DND-41 (cell line): ENCODE results near the gene TBPL2.
"Not testable (repeated sequence)": the region's sequence is repeated elsewhere in the genome, so short reads cannot be mapped to it uniquely, and the experiment has no call there.

Experiments used
- ATAC-seq: fragments of 200-7000 bp; cut with Tn5 transposase; 3 replicates; pipeline ENCODE4 v1.9.1; 2021; ENCODE audit warnings: low read depth; ENCODE audit not compliant: insufficient read depth
- DNase-seq: peaks from one replicate; pipeline ENCODE4 v3.0.0-alpha.2; 2020
- H2AFZ ChIP-seq: 2 replicates; pipeline ENCODE4 v1.6.0; 2012; ENCODE audit warnings: low read depth, low read length
- H3K27ac ChIP-seq: 2 replicates; pipeline ENCODE4 v1.5.1; 2012; ENCODE audit warnings: low read length, inconsistent platforms
- H3K27me3 ChIP-seq: fragments of 200-600 bp; sonication (generic); 2 replicates; pipeline ENCODE4 v1.6.0; 2012; ENCODE audit warnings: low read length, mild to moderate bottlenecking, inconsistent platforms; ENCODE audit not compliant: insufficient read depth, poor library complexity
- H3K36me3 ChIP-seq: 2 replicates; pipeline ENCODE4 v1.5.1; 2012; ENCODE audit warnings: low read length, inconsistent platforms; ENCODE audit not compliant: insufficient read depth
- H3K4me1 ChIP-seq: 2 replicates; pipeline ENCODE4 v1.5.1; 2012; ENCODE audit warnings: mild to moderate bottlenecking, low read length; ENCODE audit not compliant: insufficient read depth
- H3K4me2 ChIP-seq: 2 replicates; pipeline ENCODE4 v1.6.0; 2012; ENCODE audit warnings: mild to moderate bottlenecking, moderate library complexity, low read length, inconsistent platforms; ENCODE audit not compliant: insufficient read depth
- H3K4me3 ChIP-seq, 2 experiments: fragments of 200-600 bp in 1 of 2; shearing (Covaris generic) in 1 of 2; 2 replicates each; pipeline ENCODE4 v1.5.1; 2012 to 2016; ENCODE audit warnings: inconsistent platforms in 2 of 2, low read length in 2 of 2, mild to moderate bottlenecking in 2 of 2, low read depth in 1 of 2, moderate library complexity in 1 of 2
- H3K79me2 ChIP-seq: 2 replicates; pipeline ENCODE4 v1.6.0; 2012; ENCODE audit warnings: low read length, inconsistent platforms; ENCODE audit not compliant: insufficient read depth
- H3K9ac ChIP-seq: 2 replicates; pipeline ENCODE4 v1.6.0; 2012; ENCODE audit warnings: low read depth, mild to moderate bottlenecking, inconsistent platforms, low read length, moderate library complexity
- H3K9me3 ChIP-seq: 2 replicates; pipeline ENCODE4 v1.5.1; 2012; ENCODE audit warnings: low read length, moderate library complexity, mild to moderate bottlenecking, inconsistent platforms; ENCODE audit not compliant: insufficient read depth, severe bottlenecking
- H4K20me1 ChIP-seq: 2 replicates; pipeline ENCODE4 v1.6.0; 2012; ENCODE audit warnings: low read length; ENCODE audit not compliant: insufficient read depth
- CTCF ChIP-seq: IDR thresholded peaks from 2 replicates; pipeline ENCODE4 v1.5.1; 2012; ENCODE audit warnings: borderline replicate concordance, low read length, moderate library complexity, mild to moderate bottlenecking; ENCODE audit not compliant: poor library complexity, severe bottlenecking; ENCODE audit errors: extremely low read depth
- EZH2 ChIP-seq: IDR thresholded peaks from 3 replicates; pipeline ENCODE4 v1.6.1; 2012; ENCODE audit warnings: borderline replicate concordance, low read depth, mild to moderate bottlenecking, moderate library complexity, low read length, inconsistent platforms; ENCODE audit not compliant: severe bottlenecking

Gene TBPL2

GRCh38 chr14:55426891-55427290, 13.5 kb downstream of the TBPL2 start:
- H3K27me3 ChIP-seq, result peaks cover 9% of the 10 kb centered on the region
- H3K9me3 ChIP-seq, result no peaks in the 10 kb centered on the region
- no peak overlapping the region for H3K4me2 ChIP-seq
- H3K27ac ChIP-seq, result no peak overlapping the region
- TF ChIP-seq EZH2 (no peak), CTCF (no peak)
- no peak for DNase-seq
- no peak overlapping the region for H3K9ac ChIP-seq
- no peak for ATAC-seq
- H4K20me1 ChIP-seq, result no peaks in the 10 kb centered on the region
- no peaks in the 10 kb centered on the region for H3K4me1 ChIP-seq
- no peaks in the 10 kb centered on the region for H3K36me3 ChIP-seq
- no peak overlapping the region for H3K4me3 ChIP-seq
- H3K79me2 ChIP-seq, result no peaks in the 10 kb centered on the region
- H2AFZ ChIP-seq, result no peak overlapping the region

- no peak overlapping the region for H3K4me3 ChIP-seq
- H3K9me3 ChIP-seq, result no peaks in the 10 kb centered on the region
- no peaks in the 10 kb centered on the region for H4K20me1 ChIP-seq
- no peak overlapping the region for H3K9ac ChIP-seq
- H3K4me2 ChIP-seq, result no peak overlapping the region
- no peak overlapping the region for H2AFZ ChIP-seq
- H3K79me2 ChIP-seq, result no peaks in the 10 kb centered on the region
- ATAC-seq (no peak), DNase-seq (no peak)
- no peaks in the 10 kb centered on the region for H3K36me3 ChIP-seq
- no peak overlapping the region for H3K27ac ChIP-seq
- H3K4me1 ChIP-seq, result no peaks in the 10 kb centered on the region
- TF ChIP-seq CTCF, result no peak
- no peak for TF ChIP-seq EZH2
- peaks cover 9% of the 10 kb centered on the region for H3K27me3 ChIP-seq
Measured at GRCh38 chr14:55425091-55425490, 15.3 kb downstream of the TBPL2 start.

GRCh38 chr14:55423969-55424368, 16.4 kb downstream of the TBPL2 start:
- Histone ChIP-seq H3K27me3 (peaks cover 9% of the 10 kb centered on the region), H3K4me2 (no peak overlapping the region), H3K27ac (no peak overlapping the region), H3K79me2 (no peaks in the 10 kb centered on the region), H2AFZ (no peak overlapping the region), H3K9ac (no peak overlapping the region), H3K36me3 (no peaks in the 10 kb centered on the region), H3K4me1 (no peaks in the 10 kb centered on the region), H3K9me3 (no peaks in the 10 kb centered on the region), H3K4me3 (no peak overlapping the region), H4K20me1 (no peaks in the 10 kb centered on the region)
- TF ChIP-seq CTCF, result no peak
- TF ChIP-seq EZH2, result no peak
- ATAC-seq (no peak), DNase-seq (no peak)

- not testable (repeated sequence) for H3K27ac ChIP-seq, H3K9me3 ChIP-seq, H2AFZ ChIP-seq, H3K27me3 ChIP-seq, H3K4me1 ChIP-seq, H3K36me3 ChIP-seq, ATAC-seq, H3K9ac ChIP-seq, H3K4me3 ChIP-seq, H3K4me2 ChIP-seq, H3K79me2 ChIP-seq, H4K20me1 ChIP-seq, DNase-seq
Measured at GRCh38 chr14:55422338-55422737, 18.1 kb downstream of the TBPL2 start.
